Mesendoderm (in vitro differentiated cells): Measurements from ENCODE around the gene KRTAP2-2.
A peak's percentile ranks its signal among the peaks of the same experiment; 100 is the strongest.

ENCODE experiments used
- DNase-seq: peaks from one replicate; pipeline ENCODE4 v3.0.0; 2013
- H2AK5ac ChIP-seq: 2 replicates; pipeline ENCODE4 v1.6.1; 2013; ENCODE audit warnings: low read length, inconsistent platforms
- H2BK120ac ChIP-seq: 2 replicates; pipeline ENCODE4 v1.6.1; 2013; ENCODE audit warnings: low read depth, mild to moderate bottlenecking, low read length, moderate library complexity, mixed read lengths
- H2BK15ac ChIP-seq: replicated peaks from 2 replicates; pipeline ENCODE4 v1.6.1; 2013; ENCODE audit warnings: low read depth, mild to moderate bottlenecking, moderate library complexity
- H2BK5ac ChIP-seq: 2 replicates; pipeline ENCODE4 v1.6.1; 2013; ENCODE audit warnings: low read length, inconsistent platforms
- H3K18ac ChIP-seq: 2 replicates; pipeline ENCODE4 v1.6.1; 2013; ENCODE audit warnings: mild to moderate bottlenecking, low read length, mixed read lengths
- H3K23ac ChIP-seq: one replicate; pipeline ENCODE4 v1.6.1; 2013; ENCODE audit warnings: low read length
- H3K27ac ChIP-seq: 2 replicates; pipeline ENCODE4 v1.5.1; 2013; ENCODE audit warnings: low read depth, mild to moderate bottlenecking, inconsistent platforms, low read length, moderate library complexity
- H3K27me3 ChIP-seq: 2 replicates; pipeline ENCODE4 v1.6.1; 2013; ENCODE audit warnings: low read length, control low read depth, mild to moderate bottlenecking, inconsistent platforms; ENCODE audit not compliant: insufficient read depth, poor library complexity
- H3K36me3 ChIP-seq: 2 replicates; pipeline ENCODE4 v1.6.1; 2013; ENCODE audit warnings: low read length, inconsistent platforms; ENCODE audit not compliant: control insufficient read depth, insufficient read depth
- H3K4ac ChIP-seq: one replicate; pipeline ENCODE4 v1.6.1; 2013; ENCODE audit warnings: low read depth, mild to moderate bottlenecking, low read length, moderate library complexity
- H3K4me1 ChIP-seq: 2 replicates; pipeline ENCODE4 v1.6.1; 2013; ENCODE audit warnings: low read depth, low read length, inconsistent platforms; ENCODE audit not compliant: control insufficient read depth
- H3K4me2 ChIP-seq: 2 replicates; pipeline ENCODE4 v1.6.1; 2013; ENCODE audit warnings: low read length
- H3K4me3 ChIP-seq: 2 replicates; pipeline ENCODE4 v1.5.1; 2013; ENCODE audit warnings: mild to moderate bottlenecking, low read length
- H3K56ac ChIP-seq: one replicate; pipeline ENCODE4 v1.6.1; 2013; ENCODE audit warnings: low read length
- H3K79me1 ChIP-seq: 2 replicates; pipeline ENCODE4 v1.6.1; 2013; ENCODE audit warnings: low read length, inconsistent platforms
- H3K79me2 ChIP-seq: 2 replicates; pipeline ENCODE4 v1.6.1; 2013; ENCODE audit warnings: mild to moderate bottlenecking, low read length; ENCODE audit not compliant: control insufficient read depth, insufficient read depth
- H3K9ac ChIP-seq: 2 replicates; pipeline ENCODE4 v1.6.1; 2013; ENCODE audit warnings: low read length, inconsistent platforms
- H4K5ac ChIP-seq: one replicate; pipeline ENCODE4 v1.6.1; 2013; ENCODE audit warnings: low read length
- H4K8ac ChIP-seq: one replicate; pipeline ENCODE4 v1.6.1; 2013; ENCODE audit warnings: low read depth, mild to moderate bottlenecking, control low read depth, low read length, moderate library complexity
- WGBS: extraction: QIAGEN DNeasy Blood & Tissue Kit; methylation state at CpG from one replicate; pipeline ENCODE4 v1.1.7; 2013; ENCODE audit warnings: low lambda C conversion rate, missing lambda C conversion rate; ENCODE audit not compliant: insufficient coverage; ENCODE audit errors: extremely low coverage; 5-methylcytosine and 5-hydroxymethylcytosine counted together

Gene KRTAP2-2

GRCh38 chr17:41016578-41017215 is 38.3 kb downstream of the KRTAP2-2 start:
- Histone ChIP-seq H3K56ac (no peak overlapping the region), H3K79me1 (no peaks in the 10 kb centered on the region), H3K36me3 (no peaks in the 10 kb centered on the region), H3K79me2 (no peaks in the 10 kb centered on the region), H4K8ac (no peak overlapping the region), H3K27me3 (no peaks in the 10 kb centered on the region), H4K5ac (no peak overlapping the region), H3K9ac (no peak overlapping the region), H3K18ac (no peak overlapping the region), H3K4me3 (no peak overlapping the region), H2BK15ac (no peak overlapping the region), H3K4ac (no peak overlapping the region), H3K23ac (no peak overlapping the region), H3K4me1 (no peaks in the 10 kb centered on the region), H2BK5ac (no peak overlapping the region), H3K4me2 (no peak overlapping the region), H3K27ac (no peak overlapping the region), H2BK120ac (no peak overlapping the region), H2AK5ac (no peak overlapping the region)
- no CpG with 5 or more reads among the region's 13 CpGs for WGBS
- no peak for DNase-seq

- H2BK5ac ChIP-seq: no peak overlapping the region
- H3K36me3 ChIP-seq: no peaks in the 10 kb centered on the region
- no CpG with 5 or more reads among the region's 7 CpGs for WGBS
- no peak overlapping the region for H3K27ac ChIP-seq
- no peak overlapping the region for H3K4me3 ChIP-seq
- no peak overlapping the region for H3K4me2 ChIP-seq
- no peak overlapping the region for H2BK120ac ChIP-seq
- no peak overlapping the region for H3K18ac ChIP-seq
- no peak overlapping the region for H4K8ac ChIP-seq
- no peaks in the 10 kb centered on the region for H3K79me2 ChIP-seq
- no peak overlapping the region for H3K9ac ChIP-seq
- H2AK5ac ChIP-seq: no peak overlapping the region
- no peak overlapping the region for H3K56ac ChIP-seq
- H3K4ac ChIP-seq: no peak overlapping the region
- no peak overlapping the region for H4K5ac ChIP-seq
- H3K4me1 ChIP-seq: no peaks in the 10 kb centered on the region
- H3K79me1 ChIP-seq: no peaks in the 10 kb centered on the region
- H3K27me3 ChIP-seq: no peaks in the 10 kb centered on the region
- no peak overlapping the region for H2BK15ac ChIP-seq
- no peak overlapping the region for H3K23ac ChIP-seq
- DNase-seq: no peak
These were observed 39.6 kb downstream of the KRTAP2-2 start for GRCh38 chr17:41015454-41015853.

GRCh38 chr17:41013606-41014005 is 41.4 kb downstream of the KRTAP2-2 start:
- Histone ChIP-seq H3K4me2 (no peak overlapping the region), H3K4me3 (no peak overlapping the region), H3K79me1 (no peaks in the 10 kb centered on the region), H2AK5ac (no peak overlapping the region), H3K79me2 (no peaks in the 10 kb centered on the region), H3K4me1 (no peaks in the 10 kb centered on the region), H2BK15ac (no peak overlapping the region), H3K27me3 (no peaks in the 10 kb centered on the region), H3K56ac (no peak overlapping the region), H3K4ac (no peak overlapping the region), H3K27ac (no peak overlapping the region), H4K5ac (no peak overlapping the region), H2BK120ac (no peak overlapping the region), H3K23ac (no peak overlapping the region), H3K36me3 (no peaks in the 10 kb centered on the region), H3K18ac (no peak overlapping the region), H4K8ac (no peak overlapping the region), H3K9ac (no peak overlapping the region), H2BK5ac (no peak overlapping the region)
- no CpG with 5 or more reads among the region's 1 CpG for WGBS
- peak; percentile 31 for DNase-seq

- H3K56ac ChIP-seq: no peak overlapping the region
- H3K4ac ChIP-seq: no peak overlapping the region
- no peak overlapping the region for H4K5ac ChIP-seq
- DNase-seq: peak; percentile 7
- no peak overlapping the region for H4K8ac ChIP-seq
- no peaks in the 10 kb centered on the region for H3K36me3 ChIP-seq
- H3K23ac ChIP-seq: no peak overlapping the region
- H2BK120ac ChIP-seq: no peak overlapping the region
- H3K4me3 ChIP-seq: no peak overlapping the region
- H3K4me1 ChIP-seq: no peaks in the 10 kb centered on the region
- no peaks in the 10 kb centered on the region for H3K27me3 ChIP-seq
- no peaks in the 10 kb centered on the region for H3K79me1 ChIP-seq
- no peak overlapping the region for H3K4me2 ChIP-seq
- no peak overlapping the region for H2BK5ac ChIP-seq
- no CpG with 5 or more reads among the region's 3 CpGs for WGBS
- no peak overlapping the region for H3K18ac ChIP-seq
- no peak overlapping the region for H3K27ac ChIP-seq
- no peak overlapping the region for H2AK5ac ChIP-seq
- no peak overlapping the region for H3K9ac ChIP-seq
- no peak overlapping the region for H2BK15ac ChIP-seq
- H3K79me2 ChIP-seq: no peaks in the 10 kb centered on the region
These were observed 41.8 kb downstream of the KRTAP2-2 start for GRCh38 chr17:41013181-41013580.

- Histone ChIP-seq H2AK5ac (no peak overlapping the region), H3K79me2 (no peaks in the 10 kb centered on the region), H3K79me1 (no peaks in the 10 kb centered on the region), H4K5ac (no peak overlapping the region), H2BK5ac (no peak overlapping the region), H3K56ac (no peak overlapping the region), H4K8ac (no peak overlapping the region), H2BK120ac (no peak overlapping the region), H2BK15ac (no peak overlapping the region), H3K23ac (no peak overlapping the region), H3K27me3 (no peaks in the 10 kb centered on the region), H3K9ac (no peak overlapping the region), H3K4me3 (no peak overlapping the region), H3K4me2 (no peak overlapping the region), H3K18ac (no peak overlapping the region), H3K27ac (no peak overlapping the region), H3K4me1 (no peaks in the 10 kb centered on the region), H3K4ac (no peak overlapping the region), H3K36me3 (no peaks in the 10 kb centered on the region)
- DNase-seq: no peak
- WGBS: no CpG with 5 or more reads among the region's 6 CpGs
These were observed 42.5 kb downstream of the KRTAP2-2 start for GRCh38 chr17:41012326-41013120.
